ENCODE results near the gene GATAD1. TPM values are rescaled to one million over a fixed set of nuclear protein-coding genes. Genes with fewer than 3 reads are reported as not detected.

GATAD1 gene, protein sequence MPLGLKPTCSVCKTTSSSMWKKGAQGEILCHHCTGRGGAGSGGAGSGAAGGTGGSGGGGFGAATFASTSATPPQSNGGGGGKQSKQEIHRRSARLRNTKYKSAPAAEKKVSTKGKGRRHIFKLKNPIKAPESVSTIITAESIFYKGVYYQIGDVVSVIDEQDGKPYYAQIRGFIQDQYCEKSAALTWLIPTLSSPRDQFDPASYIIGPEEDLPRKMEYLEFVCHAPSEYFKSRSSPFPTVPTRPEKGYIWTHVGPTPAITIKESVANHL
- 10 to 100 TPM; 31.3 to 85.0 (median 45.4) TPM for total RNA-seq

GRCh38 chr7:92447345-92448204, at the start of gene GATAD1:
TSS of gene GATAD1 (plus strand) at chr7:92447482. CDS start at chr7:92447730, 248 bp downstream.
- peak; percentile 80 to 94 (median 92) for DNase-seq
- peak within 1 kb of the TSS; percentile 93 to 100 (median 94) for H3K4me3 ChIP-seq
- H3K4me1 ChIP-seq: peaks cover 0 to 5% (median 0%) of the 10 kb centered on the region in 4 donors
- TF ChIP-seq POLR2A (IDR thresholded peaks at IDR 0.05) (peak; percentile 47 to 74), CTCF (IDR thresholded peaks at IDR 0.05) (peak in 4 of 6 experiments; percentile 95 to 98 (median 96))
- peak within 1 kb of the TSS; percentile 96 to 98 (median 98) for H3K27ac ChIP-seq
- H3K9me3 ChIP-seq: no peaks in the 10 kb centered on the region
- no peaks in the 10 kb centered on the region for H3K27me3 ChIP-seq
- H3K36me3 ChIP-seq: peaks cover 0 to 21% (median 0%) of the 10 kb centered on the region in 3 donors

DNA sequence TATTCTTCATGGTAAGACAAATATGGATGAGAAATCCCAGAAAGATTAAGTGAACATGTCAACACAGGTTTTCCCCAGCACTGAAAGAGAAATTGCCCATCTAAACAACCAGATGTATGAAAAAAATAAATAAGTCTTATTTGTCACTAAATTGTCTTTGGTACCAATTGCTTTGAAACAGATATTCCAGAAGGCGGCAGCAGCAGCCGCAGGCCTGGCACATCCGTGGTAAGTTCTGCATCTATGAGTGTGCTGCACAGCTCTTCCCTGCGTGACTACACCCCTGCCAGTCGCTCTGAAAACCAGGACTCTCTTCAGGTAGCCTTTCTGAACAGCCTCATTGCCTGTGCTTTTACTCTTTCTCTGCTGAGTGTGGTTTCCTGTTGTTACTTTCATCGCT, 49.7 kb upstream of the GATAD1 start:
- Histone ChIP-seq H3K9me3 (no peaks in the 10 kb centered on the region), H3K36me3 (peaks cover 0 to 37% (median 0%) of the 10 kb centered on the region in 3 donors), H3K4me1 (no peaks in the 10 kb centered on the region), H3K4me3 (no peak overlapping the region), H3K27ac (no peak overlapping the region), H3K27me3 (no peaks in the 10 kb centered on the region)
- no peak for DNase-seq
- TF ChIP-seq CTCF (IDR thresholded peaks at IDR 0.05) (no peak), POLR2A (IDR thresholded peaks at IDR 0.05) (no peak)

GRCh38 chr7:92400013-92400412, 47.3 kb upstream of the GATAD1 start:
- H3K36me3 ChIP-seq: peaks cover 0 to 34% (median 0%) of the 10 kb centered on the region in 3 donors
- no peak for DNase-seq

GRCh38 chr7:92402920-92403759, 44.1 kb upstream of the GATAD1 start:
- Histone ChIP-seq H3K9me3 (no peaks in the 10 kb centered on the region), H3K27me3 (no peaks in the 10 kb centered on the region), H3K27ac (peak overlapping the region in 2 of 4 donors; percentile 14 to 48), H3K36me3 (peaks cover 0 to 10% (median 0%) of the 10 kb centered on the region in 3 donors), H3K4me3 (no peak overlapping the region), H3K4me1 (peaks cover 0 to 4% (median 0%) of the 10 kb centered on the region in 4 donors)
- DNase-seq: no peak
- no peak for TF ChIP-seq POLR2A (IDR thresholded peaks at IDR 0.05)
- no peak for TF ChIP-seq CTCF (IDR thresholded peaks at IDR 0.05)

More at GRCh38 chr7:92400013-92400412, 47.3 kb upstream of the GATAD1 start:
- Histone ChIP-seq H3K27me3 (no peaks in the 10 kb centered on the region), H3K27ac (no peak overlapping the region), H3K9me3 (no peaks in the 10 kb centered on the region), H3K4me1 (peaks cover 0 to 4% (median 0%) of the 10 kb centered on the region in 4 donors), H3K4me3 (no peak overlapping the region)
- TF ChIP-seq POLR2A (IDR thresholded peaks at IDR 0.05): no peak
- TF ChIP-seq CTCF (IDR thresholded peaks at IDR 0.05): no peak

GRCh38 chr7:92403760-92404074, 43.6 kb upstream of the GATAD1 start:
- H3K36me3 ChIP-seq: peaks cover 0 to 4% (median 0%) of the 10 kb centered on the region in 3 donors
- no peaks in the 10 kb centered on the region for H3K9me3 ChIP-seq
- no peak for DNase-seq
- no peak overlapping the region for H3K4me3 ChIP-seq
- H3K27me3 ChIP-seq: no peaks in the 10 kb centered on the region
- no peak overlapping the region for H3K27ac ChIP-seq
- TF ChIP-seq POLR2A (IDR thresholded peaks at IDR 0.05) (no peak), CTCF (IDR thresholded peaks at IDR 0.05) (no peak)
- peaks cover 0 to 4% (median 0%) of the 10 kb centered on the region in 4 donors for H3K4me1 ChIP-seq
